ENCODE data around the gene ITK. TPM values are rescaled to one million over a fixed set of nuclear protein-coding genes. Genes with fewer than 3 reads are reported as not detected.

Gene ITK
- total and polyA plus RNA-seq, 12 donors: 0.09 to 4.7 (median 0.68) TPM; not detected in 1

- DNase-seq (no peak), ATAC-seq (no peak)
- WGBS, 2 donors: 69% methylated on average over 6 of the region's 6 CpGs
- no peak overlapping the region for H3K4me3 ChIP-seq
- H3K27ac ChIP-seq: no peak overlapping the region
- peaks cover 0 to 2% (median 0%) of the 10 kb centered on the region in 7 donors for H3K27me3 ChIP-seq
- intact Hi-C loops (cut with DNase I): no loop called here
- no peaks in the 10 kb centered on the region for H3K36me3 ChIP-seq
- TF ChIP-seq CTCF (IDR thresholded peaks at IDR 0.05): no peak
- H3K4me1 ChIP-seq: peaks cover 0 to 18% (median 0%) of the 10 kb centered on the region in 9 donors
- no peaks in the 10 kb centered on the region for H3K9me3 ChIP-seq
These were observed 45.1 kb downstream of the ITK start for GRCh38 chr5:157225469-157226422.

GRCh38 chr5:157230610-157231009 lies 50.0 kb downstream of the ITK start:
- no peak for TF ChIP-seq CTCF (IDR thresholded peaks at IDR 0.05)
- H3K4me3 ChIP-seq: no peak overlapping the region
- no peaks in the 10 kb centered on the region for H3K9me3 ChIP-seq
- intact Hi-C loops (cut with DNase I): no loop called here
- ATAC-seq (no peak), DNase-seq (no peak)
- H3K27ac ChIP-seq: no peak overlapping the region
- H3K27me3 ChIP-seq: peaks cover 0 to 3% (median 0%) of the 10 kb centered on the region in 7 donors
- H3K4me1 ChIP-seq: no peaks in the 10 kb centered on the region
- peaks cover 0 to 4% (median 0%) of the 10 kb centered on the region in 9 donors for H3K36me3 ChIP-seq

GRCh38 chr5:157232706-157233105 lies 52.1 kb downstream of the ITK start:
- no peaks in the 10 kb centered on the region for H3K9me3 ChIP-seq
- H3K27me3 ChIP-seq: peaks cover 0 to 10% (median 0%) of the 10 kb centered on the region in 7 donors
- H3K4me1 ChIP-seq: no peaks in the 10 kb centered on the region
- no peak for ATAC-seq
- no peak for TF ChIP-seq CTCF (IDR thresholded peaks at IDR 0.05)
- intact Hi-C loops (cut with DNase I): no loop called here
- no peak for DNase-seq
- H3K27ac ChIP-seq: no peak overlapping the region
- peaks cover 0 to 7% (median 0%) of the 10 kb centered on the region in 9 donors for H3K36me3 ChIP-seq
- WGBS, 2 donors: 66 to 71% methylated on average over 6 of the region's 6 CpGs
- no peak overlapping the region for H3K4me3 ChIP-seq

- H3K4me3 ChIP-seq: no peak overlapping the region
- ATAC-seq (no peak), DNase-seq (no peak)
- H3K36me3 ChIP-seq: peaks cover 0 to 7% (median 0%) of the 10 kb centered on the region in 9 donors
- H3K4me1 ChIP-seq: no peaks in the 10 kb centered on the region
- peaks cover 0 to 10% (median 0%) of the 10 kb centered on the region in 7 donors for H3K27me3 ChIP-seq
- no peak overlapping the region for H3K27ac ChIP-seq
- 88 to 90% methylated on average over 3 of the region's 3 CpGs for WGBS, 2 donors
- no peaks in the 10 kb centered on the region for H3K9me3 ChIP-seq
- intact Hi-C loops (cut with DNase I): no loop called here
- no peak for TF ChIP-seq CTCF (IDR thresholded peaks at IDR 0.05)
These were observed 52.9 kb downstream of the ITK start for GRCh38 chr5:157233515-157233914.
